A172 (cell line): ENCODE measurements around the gene DLX1. TPM values are rescaled to one million over a fixed set of nuclear protein-coding genes. Genes with fewer than 3 reads are reported as not detected.
"Not testable (repeated sequence)": the region's sequence is repeated elsewhere in the genome, so short reads cannot be mapped to it uniquely, and the experiment has no call there.

Source experiments
- DNase-seq: peaks from one replicate; pipeline ENCODE4 v3.0.0-alpha.2; 2015; ENCODE audit warnings: low spot score
- total RNA-seq: library from RNA; depleted of rRNA; stranded (reverse); fragments of >200 nt; shearing (Covaris generic); gene quantifications from 2 replicates; pipeline ENCODE4 v1.2.3, GENCODE V29; 2014

DLX1 gene
- total RNA-seq, 1 experiment from 2014 or later = 5.3 TPM

- DNase-seq = no peak
Observed at GRCh38 chr2:172063446-172063845, 21.9 kb upstream of the DLX1 start.

DNA sequence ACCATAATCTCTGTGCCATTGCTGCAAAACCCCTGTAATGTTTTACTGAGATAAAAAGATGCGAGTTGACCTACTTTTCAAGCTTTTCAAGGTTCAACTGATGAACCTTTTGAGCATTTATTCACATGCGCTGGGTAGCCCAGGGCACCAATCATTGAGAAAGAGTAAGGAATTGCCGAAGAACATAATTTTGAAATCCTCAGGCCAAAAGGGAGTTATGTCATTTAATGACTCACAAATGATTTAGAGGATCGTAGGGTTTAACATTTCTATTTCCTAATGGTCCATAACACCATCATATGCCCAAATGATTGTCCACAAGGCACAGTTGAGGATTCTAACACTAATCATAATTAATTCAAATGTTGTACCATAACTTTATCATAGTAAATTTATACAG, 20.2 kb upstream of the DLX1 start:
- no peak for DNase-seq

- DNase-seq = no peak
Observed at GRCh38 chr2:172066394-172066886, 18.9 kb upstream of the DLX1 start.

DNA sequence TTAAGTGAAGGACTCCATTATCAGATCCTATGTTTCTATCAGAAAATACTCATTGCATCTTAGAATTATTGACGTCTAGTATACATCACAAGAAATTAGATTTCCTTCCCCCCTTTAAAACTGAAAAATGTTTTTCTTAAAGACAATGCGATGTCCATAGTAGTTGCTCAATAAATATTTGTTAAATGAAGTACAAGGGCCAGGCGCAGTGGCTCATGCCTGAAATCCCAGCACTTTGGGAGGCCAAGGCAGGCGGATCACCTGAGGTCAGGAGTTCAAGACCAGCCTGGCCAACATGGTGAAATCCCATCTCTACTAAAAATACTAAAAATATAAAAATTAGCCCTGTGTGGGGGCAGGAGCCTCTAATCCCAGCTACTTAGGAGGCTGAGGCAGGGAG, 17.4 kb upstream of the DLX1 start:
- DNase-seq = not testable (repeated sequence)

DNA sequence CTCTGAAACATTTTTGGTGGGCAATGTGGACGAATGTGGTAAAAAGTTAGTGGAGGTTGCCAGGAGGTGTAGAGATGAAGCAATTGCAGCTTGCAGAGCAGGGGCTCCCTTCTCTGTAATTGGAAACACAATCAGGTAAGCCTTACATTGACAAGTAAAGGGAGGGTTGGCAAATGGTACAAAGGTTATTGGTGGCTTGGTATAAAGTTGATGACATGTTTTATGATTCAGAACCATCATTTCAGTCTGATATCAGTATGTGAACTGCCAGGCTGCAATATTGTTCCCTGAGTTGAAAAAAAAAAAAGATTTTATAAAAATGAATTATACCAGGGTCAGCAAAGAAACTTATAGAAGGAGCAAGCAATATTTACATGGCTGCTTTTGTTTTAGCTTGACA, 14.4 kb upstream of the DLX1 start:
- DNase-seq = no peak

- DNase-seq = no peak
Observed at GRCh38 chr2:172072303-172072702, 13.0 kb upstream of the DLX1 start.

GRCh38 chr2:172072706-172073105, 12.6 kb upstream of the DLX1 start:
- no peak for DNase-seq

GRCh38 chr2:172073518-172073917, 11.8 kb upstream of the DLX1 start:
- DNase-seq = no peak

DNA sequence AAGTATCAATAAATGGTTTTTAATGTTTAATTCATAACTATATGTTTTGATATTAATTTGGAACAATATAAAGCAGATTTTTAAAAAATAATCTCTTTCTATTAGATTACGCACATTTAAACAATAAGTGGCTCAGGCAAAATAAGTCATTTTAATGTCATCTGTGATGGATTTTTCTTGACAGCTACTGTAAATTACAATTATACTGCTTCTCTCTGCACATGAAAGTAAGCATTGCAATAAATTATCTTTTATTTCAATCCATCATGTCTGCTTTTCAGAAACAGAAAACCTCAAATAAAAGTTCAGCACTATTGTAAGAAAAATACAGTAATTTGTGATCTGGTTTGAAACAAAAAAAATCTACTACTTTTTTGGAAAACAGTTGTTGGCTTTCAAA, 11.1 kb upstream of the DLX1 start:
- no peak for DNase-seq

- DNase-seq = no peak
Observed at GRCh38 chr2:172079416-172079815, 5.9 kb upstream of the DLX1 start.

DNA sequence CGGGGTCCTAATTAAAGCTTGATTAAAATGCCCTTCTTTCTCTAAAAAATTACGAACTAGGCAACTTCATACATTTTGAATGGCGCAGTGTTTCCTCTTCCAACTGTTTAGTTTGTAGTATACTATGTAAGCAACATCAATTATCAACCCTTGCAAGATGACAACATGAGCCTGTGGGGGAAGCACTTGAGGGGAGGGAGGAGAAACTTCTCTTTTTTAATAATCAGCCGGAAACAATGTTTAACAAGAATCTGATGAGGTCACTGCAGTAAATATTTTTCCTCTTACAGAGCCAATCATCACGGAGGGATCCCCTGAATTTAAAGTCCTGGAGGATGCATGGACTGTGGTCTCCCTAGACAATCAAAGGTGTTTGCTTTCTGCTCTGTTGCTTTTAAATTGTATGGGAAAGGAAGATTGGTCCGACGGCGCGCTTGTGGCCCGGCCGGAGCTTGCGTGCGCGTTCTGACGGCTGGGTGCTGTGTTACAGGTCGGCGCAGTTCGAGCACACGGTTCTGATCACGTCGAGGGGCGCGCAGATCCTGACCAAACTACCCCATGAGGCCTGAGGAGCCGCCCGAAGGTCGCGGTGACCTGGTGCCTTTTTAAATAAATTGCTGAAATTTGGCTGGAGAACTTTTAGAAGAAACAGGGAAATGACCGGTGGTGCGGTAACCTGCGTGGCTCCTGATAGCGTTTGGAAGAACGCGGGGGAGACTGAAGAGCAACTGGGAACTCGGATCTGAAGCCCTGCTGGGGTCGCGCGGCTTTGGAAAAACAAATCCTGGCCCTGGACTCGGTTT, 5.3 kb upstream of the DLX1 start:
- peak; percentile 47 for DNase-seq

DNA sequence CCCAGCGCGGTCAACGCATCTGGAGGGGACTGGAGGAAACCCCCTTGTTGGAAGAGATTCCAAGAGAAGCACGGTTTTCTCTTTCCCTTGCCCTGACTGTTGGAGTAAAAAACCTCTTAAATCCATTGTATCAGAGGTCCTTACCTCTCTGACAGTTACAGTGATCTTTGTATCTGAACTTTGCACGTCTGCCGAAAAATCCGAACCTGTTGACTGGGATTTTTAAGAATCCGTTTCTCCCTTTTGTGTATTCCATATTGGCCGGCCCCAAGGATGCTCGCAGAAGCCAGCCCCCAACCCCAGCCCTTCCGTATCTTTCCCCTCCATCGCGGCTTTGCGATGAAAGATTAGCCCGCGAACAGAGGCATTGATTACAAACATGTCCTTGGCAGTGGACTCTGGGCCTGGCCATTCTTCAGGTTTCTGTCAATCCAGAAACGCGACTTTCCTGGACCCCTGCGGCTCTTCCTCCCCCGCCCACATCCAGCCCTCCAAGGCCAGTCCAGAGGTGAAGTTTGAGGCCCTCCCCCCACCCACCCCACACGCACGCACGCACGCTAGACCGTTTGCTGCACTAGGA, 4.6 kb upstream of the DLX1 start:
- no peak for DNase-seq

GRCh38 chr2:172081221-172082022, 3.9 kb upstream of the DLX1 start:
- DNase-seq = no peak

DNA sequence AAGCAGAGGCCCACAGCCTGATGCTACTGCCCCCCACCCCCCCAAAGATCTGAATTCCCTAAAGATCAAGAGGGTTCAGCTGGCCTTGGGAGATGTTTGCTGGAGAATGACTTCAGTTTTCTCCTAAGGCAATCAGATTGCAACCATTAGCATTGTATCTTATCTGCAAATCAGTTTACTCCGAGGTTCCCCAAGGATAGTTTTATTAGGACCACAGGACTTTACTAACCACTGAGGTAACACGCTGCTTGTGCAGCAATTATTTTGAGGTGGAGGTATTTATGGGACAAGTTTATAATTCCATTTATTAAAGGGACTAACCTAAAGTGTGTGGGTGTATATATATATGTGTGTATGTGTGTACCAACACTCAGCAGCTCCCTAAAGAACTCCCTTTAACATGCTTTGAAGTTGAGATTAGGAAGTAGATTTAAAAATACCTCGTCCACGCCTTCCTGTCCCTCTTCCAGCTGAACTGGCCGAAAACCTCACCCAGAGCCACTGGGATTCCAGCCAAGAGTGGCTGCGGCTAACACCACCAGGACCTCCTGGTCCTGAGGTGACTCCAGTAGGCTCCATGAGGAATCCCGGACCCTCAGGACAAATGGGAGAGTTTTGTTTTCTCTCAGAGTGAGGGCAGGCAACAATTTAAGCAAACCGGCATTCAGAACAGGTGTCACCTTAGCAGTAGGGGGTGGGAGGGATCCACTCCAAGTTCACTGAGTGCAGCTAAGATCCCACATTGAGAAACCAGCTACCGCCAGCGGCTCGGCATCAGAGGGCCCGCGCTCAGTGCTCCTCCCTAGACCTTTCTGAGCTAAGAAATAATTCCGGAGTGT, 3.0 kb upstream of the DLX1 start:
- DNase-seq = no peak

GRCh38 chr2:172082944-172083627, 2.2 kb upstream of the DLX1 start:
- DNase-seq = no peak

GRCh38 chr2:172083628-172084394, 1.5 kb upstream of the DLX1 start:
- no peak for DNase-seq

DNA sequence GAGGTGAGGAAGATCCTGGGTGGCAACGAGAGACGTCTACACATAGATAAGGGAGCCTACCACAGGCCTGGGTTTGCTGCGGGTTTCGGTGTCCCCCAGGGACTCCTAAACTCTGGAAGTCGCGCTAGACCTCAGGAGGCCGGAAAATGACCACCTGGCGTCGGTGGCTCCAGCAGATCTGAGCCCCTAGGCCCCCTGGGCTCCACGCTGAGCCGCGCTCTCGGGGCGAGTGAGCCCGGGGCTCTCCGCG, 987 bp upstream of the DLX1 start:
- peak; percentile 58 for DNase-seq

GRCh38 chr2:172084645-172085459, 455 bp upstream of the DLX1 start:
- peak; percentile 95 for DNase-seq
